A673 (cell line): ENCODE measurements around the gene ZSCAN16.

Source experiments
- EZH2 ChIP-seq: fragments of 200-600 bp; sonication (generic); IDR thresholded peaks from 2 replicates; pipeline ENCODE4 v1.6.1; 2017; ENCODE audit warnings: borderline replicate concordance, low read depth, mild to moderate bottlenecking, mixed read lengths, antibody characterized with exemption, low read length; ENCODE audit not compliant: poor library complexity, severe bottlenecking
- TF ChIP-seq, protein P1 (sequence below): fragments of 300-800, 200-600 bp; sonication (generic); conservative IDR thresholded peaks from 2 replicates; pipeline ENCODE4 v1.5.1; 2017; ENCODE audit warnings: low read depth, mild to moderate bottlenecking, antibody characterized with exemption, low read length, moderate library complexity, mixed read lengths

DNA sequence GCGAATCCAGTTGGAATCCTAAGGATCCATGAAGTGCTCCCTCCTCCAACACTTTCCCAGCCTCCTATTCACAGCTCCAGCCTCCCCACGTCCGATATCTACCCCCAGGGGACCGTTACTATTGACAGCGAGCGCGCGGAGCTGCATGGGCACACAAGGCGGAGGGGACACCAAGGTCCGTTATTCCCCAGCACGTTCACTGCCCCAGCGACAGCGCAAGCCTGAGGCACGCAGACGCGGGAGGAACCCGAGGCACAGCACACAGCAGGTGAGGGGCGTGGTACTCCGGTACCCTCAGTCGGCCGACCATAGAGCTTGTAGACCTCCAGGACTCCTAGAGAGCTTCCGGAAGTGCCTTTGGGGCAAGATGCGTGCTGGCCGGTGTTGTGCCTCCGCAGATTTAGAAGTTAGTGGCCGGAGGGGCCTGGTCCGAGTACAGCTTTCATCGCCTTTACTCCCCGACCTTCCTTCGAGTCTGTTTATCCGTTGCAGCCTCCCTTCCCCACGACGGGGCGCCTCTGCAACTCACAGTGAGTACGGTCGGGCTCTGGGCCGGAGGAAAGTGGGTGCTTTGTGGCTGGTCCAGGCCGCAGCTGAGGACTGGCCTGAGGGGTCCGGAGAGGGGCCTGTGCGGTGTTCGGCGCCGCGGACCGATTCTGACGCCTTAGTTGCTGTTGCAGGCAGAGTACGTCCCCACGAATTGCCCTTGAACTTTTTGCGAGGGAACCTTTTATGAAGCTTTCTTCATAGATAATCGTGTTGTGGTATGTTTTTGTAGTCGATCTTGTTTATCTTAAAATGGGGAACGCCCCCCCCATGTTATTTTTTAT, 17.3 kb downstream of the ZSCAN16 start, which contains the start of gene ZKSCAN8:
- no peak for TF ChIP-seq EZH2
- TF ChIP-seq, protein P1, sequence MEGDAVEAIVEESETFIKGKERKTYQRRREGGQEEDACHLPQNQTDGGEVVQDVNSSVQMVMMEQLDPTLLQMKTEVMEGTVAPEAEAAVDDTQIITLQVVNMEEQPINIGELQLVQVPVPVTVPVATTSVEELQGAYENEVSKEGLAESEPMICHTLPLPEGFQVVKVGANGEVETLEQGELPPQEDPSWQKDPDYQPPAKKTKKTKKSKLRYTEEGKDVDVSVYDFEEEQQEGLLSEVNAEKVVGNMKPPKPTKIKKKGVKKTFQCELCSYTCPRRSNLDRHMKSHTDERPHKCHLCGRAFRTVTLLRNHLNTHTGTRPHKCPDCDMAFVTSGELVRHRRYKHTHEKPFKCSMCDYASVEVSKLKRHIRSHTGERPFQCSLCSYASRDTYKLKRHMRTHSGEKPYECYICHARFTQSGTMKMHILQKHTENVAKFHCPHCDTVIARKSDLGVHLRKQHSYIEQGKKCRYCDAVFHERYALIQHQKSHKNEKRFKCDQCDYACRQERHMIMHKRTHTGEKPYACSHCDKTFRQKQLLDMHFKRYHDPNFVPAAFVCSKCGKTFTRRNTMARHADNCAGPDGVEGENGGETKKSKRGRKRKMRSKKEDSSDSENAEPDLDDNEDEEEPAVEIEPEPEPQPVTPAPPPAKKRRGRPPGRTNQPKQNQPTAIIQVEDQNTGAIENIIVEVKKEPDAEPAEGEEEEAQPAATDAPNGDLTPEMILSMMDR = no peak
